RCC 7860 (cell line): ENCODE data around the gene STAT5B.
"Not testable (repeated sequence)": the region's sequence is repeated elsewhere in the genome, so short reads cannot be mapped to it uniquely, and the experiment has no call there.

Source experiments
- DNase-seq: peaks from one replicate; pipeline ENCODE4 v3.0.0-alpha.2; 2015; ENCODE audit warnings: low spot score
- FAIRE-seq: peaks from 2 replicates; lab custom pipeline; 2012; peaks lifted over from hg19 to GRCh38; lab: Jason Lieb, UNC

STAT5B gene

DNA sequence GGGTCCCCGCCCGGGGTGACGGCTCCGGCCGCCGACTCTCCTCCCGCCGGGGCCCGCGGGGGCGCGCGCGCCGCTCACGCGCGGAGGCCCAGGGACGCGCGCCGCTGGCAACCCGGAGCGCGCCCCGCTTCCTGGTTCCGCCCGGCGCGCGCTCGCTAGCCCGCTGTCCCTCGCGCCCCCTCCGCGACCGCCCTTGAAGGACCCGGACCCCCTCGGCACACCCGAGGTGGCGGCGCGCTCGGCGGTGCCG is at the start of gene STAT5B:
TSS of gene STAT5B (minus strand) at position 33 of the 250 bp plus-strand sequence. CDS start 44,264 bp downstream, outside the sequence.
- DNase-seq (peak; percentile 16), FAIRE-seq (no peak)

DNA sequence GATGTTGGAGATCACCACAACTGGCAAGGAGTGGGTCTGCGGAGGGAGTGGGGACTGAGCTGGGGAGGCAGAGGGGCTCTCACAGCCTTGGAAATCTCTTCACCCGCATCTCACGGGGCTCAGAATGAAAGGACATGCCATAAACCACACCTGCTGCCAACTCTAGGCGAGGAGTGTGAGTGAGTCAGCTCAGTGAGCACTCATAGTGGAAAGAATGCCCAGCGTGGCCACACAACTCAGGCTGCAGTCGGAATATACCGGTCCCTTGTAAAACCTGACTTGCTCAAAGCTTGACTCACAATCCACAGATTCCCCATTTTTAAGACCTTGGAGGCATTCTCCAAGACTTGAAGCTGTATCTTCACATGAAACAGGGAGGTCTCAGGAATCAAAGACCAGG is 48.8 kb upstream of the STAT5B start:
- DNase-seq (peak; percentile 88), FAIRE-seq (peak; percentile 82)

DNA sequence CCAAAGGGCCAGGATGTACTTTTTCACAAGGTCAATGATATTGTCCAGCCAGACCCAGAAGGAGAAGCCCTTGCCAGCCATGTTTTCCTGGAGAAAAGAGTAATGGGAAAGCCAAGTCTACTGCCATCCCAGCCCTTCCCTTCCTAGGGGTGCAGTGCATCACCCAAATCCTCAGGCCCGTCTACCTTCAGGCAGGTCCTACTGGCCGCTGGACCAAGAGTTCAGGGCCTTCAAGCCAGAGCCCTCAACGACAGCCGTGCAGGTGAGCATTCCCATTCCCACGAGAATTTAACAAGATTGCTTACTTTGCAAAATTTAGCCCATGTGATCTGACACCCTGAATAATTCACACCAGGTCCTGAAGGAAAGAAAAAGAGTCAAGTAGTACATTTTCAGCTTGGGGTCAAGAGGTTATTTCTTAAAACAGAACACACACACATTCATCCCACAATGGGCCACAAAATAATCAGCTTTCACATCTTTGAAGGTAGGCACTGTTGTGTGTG is 47.1 kb upstream of the STAT5B start:
- no peak for FAIRE-seq

DNA sequence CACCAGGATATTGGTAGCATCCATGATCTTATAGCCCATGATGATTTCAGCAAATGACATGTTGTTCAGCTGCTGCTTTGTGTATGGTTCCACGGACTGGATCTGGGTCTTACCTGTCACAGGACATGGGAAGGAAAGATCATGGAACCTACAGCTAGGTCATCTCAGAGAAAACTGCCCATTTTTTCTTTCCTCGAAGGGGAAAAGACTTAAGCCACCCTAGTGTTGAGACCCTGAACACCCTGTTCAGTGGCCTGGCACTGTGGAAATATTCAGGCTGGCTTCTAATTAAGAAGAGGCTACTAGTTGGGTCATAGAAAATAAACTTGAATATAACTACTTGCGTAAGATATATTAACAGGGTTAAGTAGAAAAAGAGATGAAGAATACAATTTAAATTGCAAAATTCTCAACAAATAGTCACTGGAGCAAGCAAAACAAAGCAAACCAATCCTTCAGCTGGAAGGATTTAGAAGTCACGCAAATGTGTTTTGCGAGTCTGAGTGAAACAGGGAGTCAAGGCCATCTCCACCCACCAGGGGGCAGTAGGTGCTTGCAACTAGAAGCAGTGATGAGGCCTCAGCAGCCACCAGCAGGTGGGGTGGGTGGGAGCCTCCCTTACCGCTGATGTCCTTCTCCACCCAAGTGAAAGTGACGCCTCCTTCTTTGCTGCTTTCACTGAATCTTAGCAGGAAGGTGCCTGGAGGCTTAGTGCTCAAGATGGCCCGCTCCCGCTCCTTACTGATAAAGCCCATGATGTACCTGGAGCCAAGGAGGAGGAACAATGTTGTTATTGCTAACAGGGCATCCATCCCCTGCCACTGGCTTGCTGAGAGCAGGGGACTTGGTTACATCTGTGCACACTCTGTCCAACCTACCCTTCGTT is 46.4 kb upstream of the STAT5B start:
- peak; percentile 44 for FAIRE-seq

More for the DNA sequence above, 47.1 kb upstream of the STAT5B start:
- DNase-seq = no peak

DNA sequence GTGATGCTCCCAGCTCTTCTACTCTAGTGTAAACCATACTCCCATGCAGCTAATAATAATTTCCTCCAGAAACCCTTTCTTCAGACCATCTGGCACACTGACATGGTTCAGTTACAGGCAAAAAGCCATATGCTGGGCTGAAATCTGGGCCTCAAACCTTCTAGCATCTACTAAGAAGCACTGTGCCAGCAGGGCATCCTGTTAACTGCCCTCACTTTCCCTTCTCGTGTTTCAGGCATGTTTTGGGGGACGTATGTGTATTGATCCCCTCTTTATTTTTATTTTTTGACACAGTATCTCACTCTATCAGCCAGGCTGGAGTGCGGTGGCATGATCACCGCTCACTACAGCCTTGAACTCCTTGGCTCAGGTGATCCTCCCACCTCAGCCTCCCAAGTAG is 45.4 kb upstream of the STAT5B start:
- FAIRE-seq (no peak), DNase-seq (no peak)

More for the DNA sequence above, 46.4 kb upstream of the STAT5B start:
- peak; percentile 79 for DNase-seq

DNA sequence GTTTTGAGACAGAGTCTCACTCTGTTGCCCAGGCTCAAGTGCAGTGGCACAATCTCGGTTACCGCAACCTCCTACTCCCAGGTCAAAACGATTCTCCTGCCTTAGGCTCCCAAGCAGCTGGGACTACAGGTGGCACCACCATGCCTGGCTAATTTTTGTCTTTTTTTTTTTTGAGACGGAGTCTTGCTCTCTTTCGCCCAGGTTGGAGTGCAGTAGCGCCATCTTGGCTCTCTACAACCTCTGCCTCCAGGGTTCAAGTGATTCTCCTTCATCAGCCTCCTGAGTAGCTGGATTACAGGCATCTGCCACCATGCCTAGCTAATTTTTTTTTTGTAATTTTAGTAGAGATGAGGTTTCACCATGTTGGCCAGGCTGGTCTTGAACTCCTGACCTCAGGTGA is 41.8 kb upstream of the STAT5B start:
- not testable (repeated sequence) for FAIRE-seq, DNase-seq

DNA sequence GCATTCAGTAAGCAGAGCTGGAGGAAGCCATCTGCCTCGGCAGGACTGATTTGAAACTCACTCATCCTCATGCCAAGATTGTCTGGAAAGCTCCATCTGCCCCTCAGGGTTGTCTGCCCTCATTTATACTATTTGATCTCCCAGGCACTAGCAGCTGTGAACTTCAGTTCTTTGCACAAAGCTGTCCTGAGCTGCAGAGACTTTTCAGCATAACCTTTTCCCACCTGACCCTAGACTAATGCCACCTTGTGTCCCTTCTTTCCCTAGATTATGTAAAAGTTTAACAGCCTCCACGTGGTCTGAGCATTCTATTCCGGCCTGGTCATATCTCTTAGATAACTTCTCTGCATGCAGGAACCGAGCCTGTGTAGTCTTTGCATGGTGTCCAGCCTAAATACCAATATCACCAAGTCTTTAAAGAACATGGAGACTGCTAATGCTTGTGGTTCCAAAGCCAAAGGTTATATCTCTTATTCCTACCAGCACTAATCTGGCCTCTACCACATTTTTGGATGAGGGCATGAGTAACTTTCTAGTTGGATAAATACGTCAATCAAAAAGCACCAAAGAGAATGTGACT is 41.2 kb upstream of the STAT5B start:
- FAIRE-seq (no peak), DNase-seq (no peak)

DNA sequence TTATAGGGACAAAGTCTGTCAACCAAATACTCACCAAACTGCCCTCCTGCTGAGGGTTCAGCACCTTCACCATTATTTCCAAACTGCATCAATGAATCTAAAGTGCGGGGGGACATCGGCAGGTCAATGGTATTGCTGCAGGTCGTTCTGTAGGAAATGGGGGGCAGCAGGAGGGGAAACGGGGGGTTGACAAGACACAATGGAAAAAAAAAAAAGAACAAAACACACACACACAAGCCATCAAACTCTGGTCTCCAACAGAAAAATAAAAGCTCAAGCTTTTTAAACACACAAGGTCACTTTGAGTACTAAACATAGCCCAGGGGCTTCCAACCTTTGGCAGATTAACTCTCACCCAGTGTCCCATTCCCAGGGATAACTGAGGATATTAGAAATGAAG is 40.6 kb upstream of the STAT5B start:
- FAIRE-seq = no peak
- DNase-seq = no peak

DNA sequence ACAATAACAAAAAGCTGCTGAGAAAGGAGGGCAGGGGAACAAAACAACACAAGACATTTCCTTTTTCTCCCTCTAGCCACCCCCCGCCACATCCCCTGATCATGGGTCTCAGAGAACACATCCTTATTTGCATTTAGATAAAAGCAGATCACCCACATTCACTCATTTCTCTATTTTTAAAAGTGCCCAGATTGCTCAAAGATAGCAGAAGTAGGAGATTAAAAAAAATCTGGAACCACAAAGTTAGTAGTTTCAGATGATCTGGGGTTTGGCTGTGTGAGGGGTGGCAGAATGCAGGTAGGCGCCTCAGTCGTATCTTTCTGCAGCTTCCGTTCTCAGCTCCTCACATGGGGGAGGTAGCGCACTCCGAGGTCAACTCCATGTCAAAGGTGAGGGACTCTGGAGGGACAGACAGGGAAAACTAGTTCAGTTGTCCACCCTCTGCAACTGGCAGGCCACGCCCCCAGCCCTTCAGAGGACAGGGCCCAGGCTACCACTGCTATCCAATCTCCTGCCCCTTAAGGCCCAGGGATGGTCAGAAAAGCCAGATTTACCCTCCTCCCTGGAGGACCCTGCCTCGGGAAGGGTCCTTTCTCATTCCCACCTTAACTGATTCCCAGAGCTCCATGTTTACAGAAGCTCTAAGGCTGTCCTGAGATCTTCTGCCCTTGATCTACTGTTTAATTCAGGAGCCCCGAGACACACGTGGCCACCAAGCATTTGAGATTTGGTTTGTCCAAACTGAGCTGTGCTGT is 39.4 kb upstream of the STAT5B start:
- DNase-seq (no peak), FAIRE-seq (no peak)

DNA sequence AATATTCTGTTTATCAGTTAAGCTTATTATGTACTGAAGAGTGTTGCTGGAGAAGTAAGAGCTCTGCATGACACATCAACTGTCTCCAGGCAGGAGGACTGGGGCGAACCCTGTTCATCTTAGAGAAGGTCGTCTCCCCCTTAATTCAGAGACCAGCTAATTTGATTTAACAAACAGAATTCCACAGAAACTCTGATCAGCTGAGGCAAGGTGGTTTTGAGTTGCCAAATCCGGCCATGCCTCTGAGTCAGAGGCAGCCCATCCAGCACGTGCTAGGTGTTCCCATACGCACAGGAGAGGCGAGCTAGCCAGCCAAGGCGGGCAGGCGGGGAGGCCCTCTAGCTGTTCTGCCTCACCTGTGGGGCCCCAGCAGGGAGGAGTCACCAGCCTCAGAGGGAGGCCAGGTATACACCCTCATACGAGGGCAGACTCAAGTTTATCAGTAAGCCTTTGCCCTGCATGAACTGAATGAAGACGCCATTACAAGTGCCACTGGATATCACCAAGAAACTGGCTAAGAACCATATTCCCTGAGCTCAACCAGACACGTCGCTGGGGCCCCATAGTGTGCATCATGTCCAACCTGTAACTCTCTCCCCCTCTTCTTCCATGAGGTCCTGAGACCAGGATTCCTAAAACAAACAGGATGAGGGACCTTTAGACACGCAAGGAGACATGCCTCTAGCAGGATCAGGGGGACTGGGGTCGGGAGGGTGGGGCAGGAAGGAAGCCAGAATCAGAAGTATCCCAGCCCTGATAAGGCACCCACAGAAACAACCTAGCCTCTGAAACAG is 37.8 kb upstream of the STAT5B start:
- DNase-seq = no peak
- no peak for FAIRE-seq

DNA sequence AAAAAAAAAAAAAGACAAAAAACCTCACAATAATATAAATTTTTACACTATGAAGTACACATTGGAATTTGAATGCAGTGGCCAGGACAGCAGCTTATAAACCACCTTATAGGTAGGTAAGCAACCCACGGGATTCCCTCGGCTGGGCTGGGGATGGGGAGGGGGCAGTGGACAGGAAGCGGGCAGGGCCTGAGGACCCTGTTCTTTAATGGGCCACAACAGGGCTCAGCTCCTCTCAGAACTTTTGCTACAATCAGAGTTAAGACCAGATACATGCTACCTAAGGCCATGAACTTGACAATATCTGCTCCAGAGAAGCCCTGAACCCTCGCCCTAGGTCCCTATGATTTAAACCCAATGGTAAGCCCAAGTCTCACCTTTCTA is 37.2 kb upstream of the STAT5B start:
- DNase-seq (no peak), FAIRE-seq (no peak)

DNA sequence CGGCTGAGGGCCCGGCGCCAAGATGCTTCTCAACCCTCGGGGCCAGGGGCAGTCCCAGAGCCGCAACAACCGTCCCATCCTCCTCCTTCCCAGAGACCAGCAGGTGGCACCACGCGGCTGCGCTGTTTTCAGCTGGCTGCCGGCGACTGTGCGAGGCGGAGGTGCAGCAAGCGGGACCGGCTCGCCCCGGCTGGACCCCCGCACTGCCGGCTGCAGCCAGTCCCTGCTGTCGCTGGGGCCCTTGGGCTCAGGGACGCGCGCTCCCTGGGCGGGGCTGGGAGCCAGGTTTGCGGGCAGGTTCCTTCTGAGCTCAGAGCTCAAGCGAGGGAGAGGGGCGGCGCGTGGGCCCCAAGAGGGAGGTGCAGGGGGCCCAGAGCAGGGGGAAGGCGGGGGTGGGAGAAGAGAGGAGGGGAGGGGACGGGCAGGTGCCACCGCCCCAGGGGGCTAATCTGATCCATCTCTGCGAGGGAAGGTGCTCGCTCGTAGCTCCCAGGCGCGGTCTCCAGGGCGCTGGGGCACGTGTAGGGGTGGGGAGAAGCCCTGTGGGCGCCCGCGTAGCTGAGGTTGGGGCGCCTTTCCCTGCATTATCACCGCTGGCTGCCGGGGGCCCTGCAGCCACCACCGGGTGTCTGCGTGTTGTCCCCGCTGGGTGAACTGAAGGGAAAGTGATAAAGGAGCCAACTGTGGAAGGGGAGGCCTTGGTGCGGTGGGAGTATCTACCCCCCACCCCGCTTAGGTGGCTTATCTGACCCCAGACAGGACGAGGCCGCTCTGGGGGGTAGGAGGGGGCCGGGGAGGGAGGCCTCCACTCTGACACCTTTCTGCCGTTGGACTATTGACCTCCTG is 36.3 kb upstream of the STAT5B start:
- FAIRE-seq = no peak
- no peak for DNase-seq

DNA sequence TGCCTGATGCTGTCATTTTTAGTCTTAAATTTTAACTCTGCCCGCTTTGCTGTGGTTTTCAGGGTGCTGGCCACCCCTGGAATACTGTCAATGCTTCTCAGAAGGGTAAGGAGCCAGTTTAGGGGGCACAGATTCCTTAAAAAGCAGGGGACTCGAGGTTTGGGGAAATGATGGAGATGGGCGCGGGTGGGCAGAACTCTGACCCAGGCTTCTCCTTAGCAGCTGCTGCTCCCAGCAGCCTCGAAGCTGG is 35.8 kb upstream of the STAT5B start:
- DNase-seq = no peak
- FAIRE-seq = no peak

DNA sequence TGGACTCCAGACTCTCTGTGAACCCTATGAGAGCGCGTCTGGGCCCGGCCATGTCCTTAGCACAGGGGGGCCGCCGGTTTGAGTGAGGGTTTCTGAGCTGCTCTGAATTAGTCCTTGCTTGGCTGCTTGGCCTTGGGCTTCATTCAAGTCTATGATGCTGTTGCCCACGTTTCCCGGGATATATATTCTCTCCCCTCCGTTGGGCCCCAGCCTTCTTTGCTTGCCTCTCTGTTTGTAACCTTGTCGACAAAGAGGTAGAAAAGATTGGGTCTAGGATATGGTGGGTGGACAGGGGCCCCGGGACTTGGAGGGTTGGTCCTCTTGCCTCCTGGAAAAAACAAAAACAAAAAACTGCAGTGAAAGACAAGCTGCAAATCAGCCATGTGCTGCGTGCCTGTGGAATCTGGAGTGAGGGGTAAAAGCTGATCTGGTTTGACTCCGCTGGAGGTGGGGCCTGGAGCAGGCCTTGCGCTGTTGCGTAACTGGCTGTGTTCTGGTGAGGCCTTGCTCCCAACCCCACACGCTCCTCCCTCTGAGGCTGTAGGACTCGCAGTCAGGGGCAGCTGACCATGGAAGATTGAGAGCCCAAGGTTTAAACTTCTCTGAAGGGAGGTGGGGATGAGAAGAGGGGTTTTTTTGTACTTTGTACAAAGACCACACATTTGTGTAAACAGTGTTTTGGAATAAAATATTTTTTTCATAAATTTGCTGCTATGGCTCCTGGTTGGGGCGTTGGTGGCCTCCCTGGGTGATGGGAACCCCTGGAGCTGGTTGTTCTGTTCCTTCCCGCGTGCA is 35.2 kb upstream of the STAT5B start:
- FAIRE-seq (no peak), DNase-seq (no peak)

DNA sequence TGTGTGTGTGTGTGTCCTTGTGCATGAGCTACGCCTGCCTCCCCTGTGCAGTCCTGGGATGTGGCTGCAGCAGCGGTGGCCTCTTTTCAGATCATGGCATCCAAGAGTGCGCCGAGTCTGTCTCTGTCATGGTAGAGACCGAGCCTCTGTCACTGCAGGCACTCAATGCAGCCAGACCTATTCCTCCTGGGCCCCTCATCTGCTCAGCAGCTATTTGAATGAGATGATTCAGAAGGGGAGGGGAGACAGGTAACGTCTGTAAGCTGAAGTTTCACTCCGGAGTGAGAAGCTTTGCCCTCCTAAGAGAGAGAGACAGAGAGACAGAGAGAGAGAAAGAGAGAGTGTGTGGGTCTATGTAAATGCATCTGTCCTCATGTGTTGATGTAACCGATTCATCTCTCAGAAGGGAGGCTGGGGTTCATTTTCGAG is 34.6 kb upstream of the STAT5B start:
- FAIRE-seq = no peak

DNA sequence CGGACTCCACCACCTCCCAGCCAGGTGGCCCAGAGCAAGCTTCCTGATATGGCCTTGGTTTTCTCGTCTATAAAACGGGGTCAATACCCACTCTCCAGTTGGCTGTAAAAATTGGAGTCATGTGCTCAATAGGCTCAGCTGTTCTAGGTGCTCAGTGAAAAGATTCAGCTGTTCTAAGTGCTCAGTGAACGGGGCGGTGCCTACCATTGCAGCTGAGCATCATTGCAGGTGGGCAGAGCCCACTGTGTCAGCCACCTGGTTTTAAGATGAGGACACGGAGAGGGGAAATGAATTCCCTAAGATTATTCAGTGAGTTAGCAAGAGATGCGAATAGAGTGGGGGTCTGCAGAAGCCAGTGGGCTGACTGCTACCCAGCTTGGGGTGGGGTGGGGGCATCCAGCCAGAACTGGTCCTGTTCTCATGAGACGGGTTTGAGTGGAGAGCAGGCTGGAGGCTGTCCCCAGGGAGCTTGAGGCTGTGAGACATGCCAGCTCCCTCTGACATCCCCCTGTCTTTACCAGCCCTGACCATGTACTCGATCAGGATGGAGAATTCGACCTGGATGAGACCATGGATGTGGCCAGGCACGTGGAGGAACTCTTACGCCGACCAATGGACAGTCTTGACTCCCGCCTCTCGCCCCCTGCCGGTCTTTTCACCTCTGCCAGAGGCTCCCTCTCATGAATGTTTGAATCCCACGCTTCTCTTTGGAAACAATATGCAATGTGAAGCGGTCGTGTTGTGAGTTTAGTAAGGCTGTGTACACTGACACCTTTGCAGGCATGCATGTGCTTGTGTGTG is 34.0 kb upstream of the STAT5B start:
- FAIRE-seq = no peak

More for the DNA sequence above, 34.6 kb upstream of the STAT5B start:
- DNase-seq = no peak

DNA sequence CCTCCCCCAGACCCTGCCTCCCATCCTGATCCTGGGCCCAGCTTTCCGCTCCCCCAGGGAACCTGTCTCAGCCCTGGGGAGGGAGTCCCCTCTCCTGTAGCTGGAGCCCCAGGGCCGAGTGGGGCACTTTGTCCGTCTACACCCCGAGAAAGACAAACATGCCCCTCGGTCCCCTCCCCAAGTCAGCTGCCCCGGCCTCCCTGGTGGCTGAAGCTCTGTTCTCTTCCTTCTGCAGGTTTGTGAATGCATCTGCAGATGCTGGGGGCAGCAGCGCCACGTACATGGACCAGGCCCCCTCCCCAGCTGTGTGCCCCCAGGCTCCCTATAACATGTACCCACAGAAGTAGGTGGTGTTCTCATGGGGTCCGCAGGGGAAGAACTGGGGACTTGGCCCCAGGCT is 33.0 kb upstream of the STAT5B start:
- FAIRE-seq (no peak), DNase-seq (no peak)

More for the DNA sequence above, 34.0 kb upstream of the STAT5B start:
- no peak for DNase-seq

DNA sequence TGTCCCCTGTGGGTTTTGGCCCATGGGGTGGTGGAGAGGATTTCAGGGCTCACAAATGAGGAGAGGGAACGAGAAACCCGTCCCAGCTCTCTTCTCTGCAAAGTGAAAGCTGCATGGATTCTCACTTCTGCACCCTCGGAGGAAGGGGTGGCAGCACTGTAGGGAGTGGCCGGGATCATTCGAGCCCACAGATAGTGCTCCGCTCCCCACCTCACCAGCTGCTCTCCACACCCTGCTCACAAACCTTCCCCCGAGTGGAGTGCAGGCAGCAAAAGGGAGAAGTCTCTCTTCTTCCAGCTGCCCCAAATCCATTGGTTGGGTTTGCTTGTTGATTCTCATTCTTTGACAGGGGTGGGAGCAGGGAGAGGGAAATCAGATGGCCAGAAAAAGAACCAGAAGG is 32.3 kb upstream of the STAT5B start:
- FAIRE-seq (no peak), DNase-seq (no peak)
